Measurements from ENCODE around the gene EGLN1. TPM values are rescaled to one million over a fixed set of nuclear protein-coding genes. Genes with fewer than 3 reads are reported as not detected.

EGLN1 gene
- total RNA-seq, 1 experiment from 2014 or later: 27.1 TPM

GRCh38 chr1:231384696-231385415 is 37.2 kb downstream of the EGLN1 start:
- Histone ChIP-seq H3K4me1 (ENCODE audit: control insufficient read depth in 1 of 2, insufficient read depth in 2 of 2, low read length in 2 of 2) (peaks cover 23 to 40% of the 10 kb centered on the region in 2 experiments), H3K27me3 (ENCODE audit: insufficient read depth, low read length) (no peaks in the 10 kb centered on the region), H3K4me2 (ENCODE audit: low read length) (no peak overlapping the region), H4K20me1 (ENCODE audit: insufficient read depth) (peaks cover 36% of the 10 kb centered on the region), H3K36me3 (ENCODE audit: control insufficient read depth in 1 of 2, insufficient read depth in 2 of 2, low read length in 2 of 2) (no peaks in the 10 kb centered on the region), H3K27ac (ENCODE audit: low read depth, low read length) (no peak overlapping the region), H3K9me3 (ENCODE audit: control insufficient read depth in 1 of 2, insufficient read depth in 1 of 2, low read depth in 1 of 2, low read length in 2 of 2) (no peaks in the 10 kb centered on the region), H3K79me2 (ENCODE audit: insufficient read depth, low read length) (peaks cover 98% of the 10 kb centered on the region), H3K9me2 (ENCODE audit: insufficient read depth) (no peaks in the 10 kb centered on the region), H3K4me3 (replicated peaks in 1 of 2; ENCODE audit: low read depth in 1 of 2, low read length in 2 of 2) (no peak overlapping the region), H3K9ac (ENCODE audit: low read length) (no peak overlapping the region), H2AFZ (ENCODE audit: low read depth, low read length, poor library complexity, severe bottlenecking) (no peak overlapping the region)
- ChIA-PET CTCF (no interaction called here), POLR2A (no interaction called here), RAD21 (ENCODE audit: low non-redundant PET in 1 of 2, low total read pairs in 2 of 2, uncharacterized antibody in 2 of 2, unreplicated experiment in 2 of 2) (no interaction called here)
- no peak for TF ChIP-seq SRF (IDR thresholded peaks at IDR 0.05; ENCODE audit: low read depth)
- TF ChIP-seq ELF1 (IDR thresholded peaks at IDR 0.05; ENCODE audit: borderline replicate concordance, low read depth): no peak
- no peak for TF ChIP-seq CBX3 (IDR thresholded peaks at IDR 0.05; ENCODE audit: low read depth)
- TF ChIP-seq FOSL1 (IDR thresholded peaks at IDR 0.05; ENCODE audit: low read depth): no peak
- no peak for TF ChIP-seq EZH2 (IDR thresholded peaks at IDR 0.05)
- no peak for TF ChIP-seq YY1 (IDR thresholded peaks at IDR 0.05; ENCODE audit: extremely low read depth, insufficient replicate concordance, low read depth, low read length)
- no peak for TF ChIP-seq ZFX (IDR thresholded peaks at IDR 0.05)
- no peak for TF ChIP-seq JUND (IDR thresholded peaks at IDR 0.05)
- TF ChIP-seq RAD21 (IDR thresholded peaks at IDR 0.05; ENCODE audit: low read depth): no peak
- TF ChIP-seq SIN3A (IDR thresholded peaks at IDR 0.05; ENCODE audit: low read depth): no peak
- TF ChIP-seq, protein P1, sequence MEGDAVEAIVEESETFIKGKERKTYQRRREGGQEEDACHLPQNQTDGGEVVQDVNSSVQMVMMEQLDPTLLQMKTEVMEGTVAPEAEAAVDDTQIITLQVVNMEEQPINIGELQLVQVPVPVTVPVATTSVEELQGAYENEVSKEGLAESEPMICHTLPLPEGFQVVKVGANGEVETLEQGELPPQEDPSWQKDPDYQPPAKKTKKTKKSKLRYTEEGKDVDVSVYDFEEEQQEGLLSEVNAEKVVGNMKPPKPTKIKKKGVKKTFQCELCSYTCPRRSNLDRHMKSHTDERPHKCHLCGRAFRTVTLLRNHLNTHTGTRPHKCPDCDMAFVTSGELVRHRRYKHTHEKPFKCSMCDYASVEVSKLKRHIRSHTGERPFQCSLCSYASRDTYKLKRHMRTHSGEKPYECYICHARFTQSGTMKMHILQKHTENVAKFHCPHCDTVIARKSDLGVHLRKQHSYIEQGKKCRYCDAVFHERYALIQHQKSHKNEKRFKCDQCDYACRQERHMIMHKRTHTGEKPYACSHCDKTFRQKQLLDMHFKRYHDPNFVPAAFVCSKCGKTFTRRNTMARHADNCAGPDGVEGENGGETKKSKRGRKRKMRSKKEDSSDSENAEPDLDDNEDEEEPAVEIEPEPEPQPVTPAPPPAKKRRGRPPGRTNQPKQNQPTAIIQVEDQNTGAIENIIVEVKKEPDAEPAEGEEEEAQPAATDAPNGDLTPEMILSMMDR (IDR thresholded peaks at IDR 0.05 in 2 of 3, conservative IDR thresholded peaks at IDR 0.05 in 1 of 3; ENCODE audit: borderline replicate concordance in 1 of 3, insufficient read depth in 1 of 3, low read depth in 2 of 3, low read length in 2 of 3): no peak
- ATAC-seq (no peak), DNase-seq (ENCODE audit: low read depth, low spot score) (no peak)
- no TSS peak for BruUV-seq (replicated peaks)
- intact Hi-C loops (cut with micrococcal nuclease): no loop called here

Data from HCT116 (cell line).